Measurements from ENCODE around the gene RNF121.

RNF121 gene

GRCh38 chr11:72012091-72012630 is 83.3 kb downstream of the RNF121 start:
- Histone ChIP-seq H3K36me3 (ENCODE audit: control insufficient read depth in 2 of 2, insufficient read depth in 2 of 2, low read length in 2 of 2) (peaks cover 95 to 97% of the 10 kb centered on the region in 2 donors), H3K27me3 (ENCODE audit: control insufficient read depth in 2 of 2, insufficient read depth in 2 of 2, low read length in 2 of 2) (no peaks in the 10 kb centered on the region), H3K27ac (ENCODE audit: low read depth in 2 of 2, low read length in 2 of 2) (no peak overlapping the region), H3K9ac (ENCODE audit: low read depth in 1 of 2, low read length in 2 of 2) (no peak overlapping the region), H3K4me3 (ENCODE audit: low read length in 2 of 2) (no peak overlapping the region), H3K9me3 (ENCODE audit: control insufficient read depth in 2 of 2, low read length in 2 of 2) (no peaks in the 10 kb centered on the region), H3K4me1 (ENCODE audit: control insufficient read depth in 2 of 2, insufficient read depth in 2 of 2, low read length in 2 of 2) (no peaks in the 10 kb centered on the region)

GRCh38 chr11:72012897-72013721 is 84.3 kb downstream of the RNF121 start:
- Histone ChIP-seq H3K27ac (ENCODE audit: low read depth in 2 of 2, low read length in 2 of 2) (no peak overlapping the region), H3K9me3 (ENCODE audit: control insufficient read depth in 2 of 2, low read length in 2 of 2) (no peaks in the 10 kb centered on the region), H3K9ac (ENCODE audit: low read depth in 1 of 2, low read length in 2 of 2) (no peak overlapping the region), H3K4me3 (ENCODE audit: low read length in 2 of 2) (no peak overlapping the region), H3K27me3 (ENCODE audit: control insufficient read depth in 2 of 2, insufficient read depth in 2 of 2, low read length in 2 of 2) (no peaks in the 10 kb centered on the region), H3K4me1 (ENCODE audit: control insufficient read depth in 2 of 2, insufficient read depth in 2 of 2, low read length in 2 of 2) (no peaks in the 10 kb centered on the region), H3K36me3 (ENCODE audit: control insufficient read depth in 2 of 2, insufficient read depth in 2 of 2, low read length in 2 of 2) (peaks cover 96 to 97% of the 10 kb centered on the region in 2 donors)

DNA sequence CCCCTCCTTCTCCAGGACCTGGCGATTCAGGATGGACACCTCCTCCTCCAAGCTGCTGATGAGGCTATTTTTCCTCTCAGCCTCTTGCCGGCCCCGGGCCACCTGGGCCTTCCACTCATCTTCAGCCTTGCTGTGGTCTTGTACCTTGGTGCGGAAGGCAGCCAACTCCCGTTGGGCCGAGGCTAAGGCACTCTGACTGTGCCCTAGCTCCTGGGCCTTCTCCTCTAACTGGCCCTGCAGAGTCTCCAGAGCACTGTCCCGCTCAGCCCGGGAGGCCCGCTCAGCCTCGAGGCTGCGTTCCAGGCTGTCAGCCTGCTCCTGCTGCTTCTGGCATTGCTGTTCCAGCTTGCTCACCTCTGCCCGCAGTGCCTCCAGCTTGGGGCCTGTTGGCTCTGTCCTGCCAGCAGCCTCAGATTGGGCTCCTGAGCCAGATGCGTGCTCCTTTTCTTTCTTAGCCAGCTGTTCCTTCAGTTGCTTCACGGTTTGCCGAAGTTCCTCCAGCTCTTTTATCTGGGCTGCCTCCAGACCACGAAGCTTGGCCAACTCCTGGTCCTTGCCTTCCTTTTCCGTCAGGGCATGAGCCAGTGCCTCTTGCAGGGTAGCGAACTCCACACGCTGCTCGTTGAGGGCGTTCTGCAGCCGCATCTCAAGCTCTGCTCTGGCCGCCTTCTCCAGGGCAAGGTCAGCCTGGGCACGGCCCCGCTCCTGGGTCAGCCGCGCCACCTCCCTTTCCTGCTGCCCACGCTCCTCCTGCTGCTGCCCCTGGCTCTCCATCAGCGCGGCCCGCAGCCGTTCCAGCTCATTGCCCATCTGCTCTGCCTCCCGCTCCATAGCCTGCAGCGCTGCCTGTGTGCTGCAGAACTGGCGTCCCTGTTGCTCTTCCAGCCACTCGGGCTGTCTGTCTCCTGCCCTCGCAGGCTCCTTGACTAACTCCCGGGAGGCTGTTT is 85.2 kb downstream of the RNF121 start:
- Histone ChIP-seq H3K27ac (ENCODE audit: low read depth in 2 of 2, low read length in 2 of 2) (no peak overlapping the region), H3K36me3 (ENCODE audit: control insufficient read depth in 2 of 2, insufficient read depth in 2 of 2, low read length in 2 of 2) (peaks cover 98% of the 10 kb centered on the region in 2 donors), H3K4me1 (ENCODE audit: control insufficient read depth in 2 of 2, insufficient read depth in 2 of 2, low read length in 2 of 2) (no peaks in the 10 kb centered on the region), H3K27me3 (ENCODE audit: control insufficient read depth in 2 of 2, insufficient read depth in 2 of 2, low read length in 2 of 2) (no peaks in the 10 kb centered on the region), H3K4me3 (ENCODE audit: low read length in 2 of 2) (no peak overlapping the region), H3K9me3 (ENCODE audit: control insufficient read depth in 2 of 2, low read length in 2 of 2) (no peaks in the 10 kb centered on the region), H3K9ac (ENCODE audit: low read depth in 1 of 2, low read length in 2 of 2) (no peak overlapping the region)

- Histone ChIP-seq H3K9me3 (ENCODE audit: control insufficient read depth in 2 of 2, low read length in 2 of 2) (no peaks in the 10 kb centered on the region), H3K27ac (ENCODE audit: low read depth in 2 of 2, low read length in 2 of 2) (no peak overlapping the region), H3K9ac (ENCODE audit: low read depth in 1 of 2, low read length in 2 of 2) (no peak overlapping the region), H3K27me3 (ENCODE audit: control insufficient read depth in 2 of 2, insufficient read depth in 2 of 2, low read length in 2 of 2) (no peaks in the 10 kb centered on the region), H3K36me3 (ENCODE audit: control insufficient read depth in 2 of 2, insufficient read depth in 2 of 2, low read length in 2 of 2) (peaks cover 98% of the 10 kb centered on the region in 2 donors), H3K4me1 (ENCODE audit: control insufficient read depth in 2 of 2, insufficient read depth in 2 of 2, low read length in 2 of 2) (no peaks in the 10 kb centered on the region), H3K4me3 (ENCODE audit: low read length in 2 of 2) (no peak overlapping the region)
These were observed 86.0 kb downstream of the RNF121 start for GRCh38 chr11:72014761-72015320.

DNA sequence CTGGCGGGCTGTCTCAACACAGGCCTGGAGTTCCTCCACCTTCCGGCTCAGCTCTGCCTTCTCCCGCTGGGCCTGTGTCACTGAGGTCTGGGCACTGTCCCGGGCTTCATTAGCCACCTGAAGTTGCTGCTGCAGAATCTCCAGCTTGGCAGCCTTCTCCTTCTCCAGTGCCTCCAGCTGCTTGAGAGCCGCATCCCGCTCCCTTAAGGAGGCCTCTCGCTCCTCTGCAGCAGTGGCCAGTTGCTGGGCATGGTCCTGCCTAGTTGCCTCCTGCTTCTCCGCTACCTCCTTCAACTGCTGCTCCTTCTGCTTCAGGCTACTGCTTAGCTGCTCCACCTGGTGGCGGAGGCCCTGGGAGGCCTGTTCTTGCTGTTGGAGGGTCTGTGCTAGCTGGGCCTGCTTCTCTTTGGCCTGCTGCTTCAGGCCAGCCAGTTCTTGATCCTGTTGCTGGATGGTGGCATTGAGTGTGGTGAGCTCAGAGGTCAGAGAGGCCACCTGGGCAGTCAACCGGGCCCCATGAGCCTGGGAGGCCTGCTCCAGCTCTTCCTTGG is 86.7 kb downstream of the RNF121 start:
- H3K27ac ChIP-seq (ENCODE audit: low read depth in 2 of 2, low read length in 2 of 2), result no peak overlapping the region
- H3K9ac ChIP-seq (ENCODE audit: low read depth in 1 of 2, low read length in 2 of 2), result no peak overlapping the region
- H3K36me3 ChIP-seq (ENCODE audit: control insufficient read depth in 2 of 2, insufficient read depth in 2 of 2, low read length in 2 of 2), result peaks cover 98 to 99% of the 10 kb centered on the region in 2 donors
- no peaks in the 10 kb centered on the region for H3K4me1 ChIP-seq (ENCODE audit: control insufficient read depth in 2 of 2, insufficient read depth in 2 of 2, low read length in 2 of 2)
- H3K9me3 ChIP-seq (ENCODE audit: control insufficient read depth in 2 of 2, low read length in 2 of 2), result no peaks in the 10 kb centered on the region
- H3K4me3 ChIP-seq (ENCODE audit: low read length in 2 of 2), result no peak overlapping the region
- H3K27me3 ChIP-seq (ENCODE audit: control insufficient read depth in 2 of 2, insufficient read depth in 2 of 2, low read length in 2 of 2), result no peaks in the 10 kb centered on the region

- H3K9ac ChIP-seq (ENCODE audit: low read depth in 1 of 2, low read length in 2 of 2), result no peak overlapping the region
- peaks cover 94 to 98% of the 10 kb centered on the region in 2 donors for H3K36me3 ChIP-seq (ENCODE audit: control insufficient read depth in 2 of 2, insufficient read depth in 2 of 2, low read length in 2 of 2)
- no peaks in the 10 kb centered on the region for H3K27me3 ChIP-seq (ENCODE audit: control insufficient read depth in 2 of 2, insufficient read depth in 2 of 2, low read length in 2 of 2)
- H3K4me1 ChIP-seq (ENCODE audit: control insufficient read depth in 2 of 2, insufficient read depth in 2 of 2, low read length in 2 of 2), result no peaks in the 10 kb centered on the region
- H3K4me3 ChIP-seq (ENCODE audit: low read length in 2 of 2), result no peak overlapping the region
- H3K9me3 ChIP-seq (ENCODE audit: control insufficient read depth in 2 of 2, low read length in 2 of 2), result no peaks in the 10 kb centered on the region
- H3K27ac ChIP-seq (ENCODE audit: low read depth in 2 of 2, low read length in 2 of 2), result no peak overlapping the region
These were observed 89.3 kb downstream of the RNF121 start for GRCh38 chr11:72018171-72018570.

- no peak overlapping the region for H3K27ac ChIP-seq (ENCODE audit: low read depth in 2 of 2, low read length in 2 of 2)
- no peak overlapping the region for H3K9ac ChIP-seq (ENCODE audit: low read depth in 1 of 2, low read length in 2 of 2)
- H3K27me3 ChIP-seq (ENCODE audit: control insufficient read depth in 2 of 2, insufficient read depth in 2 of 2, low read length in 2 of 2), result no peaks in the 10 kb centered on the region
- H3K4me3 ChIP-seq (ENCODE audit: low read length in 2 of 2), result no peak overlapping the region
- no peaks in the 10 kb centered on the region for H3K9me3 ChIP-seq (ENCODE audit: control insufficient read depth in 2 of 2, low read length in 2 of 2)
- peaks cover 73 to 80% of the 10 kb centered on the region in 2 donors for H3K36me3 ChIP-seq (ENCODE audit: control insufficient read depth in 2 of 2, insufficient read depth in 2 of 2, low read length in 2 of 2)
- peaks cover 4 to 6% of the 10 kb centered on the region in 2 donors for H3K4me1 ChIP-seq (ENCODE audit: control insufficient read depth in 2 of 2, insufficient read depth in 2 of 2, low read length in 2 of 2)
These were observed 94.5 kb downstream of the RNF121 start for GRCh38 chr11:72023335-72023734.

DNA sequence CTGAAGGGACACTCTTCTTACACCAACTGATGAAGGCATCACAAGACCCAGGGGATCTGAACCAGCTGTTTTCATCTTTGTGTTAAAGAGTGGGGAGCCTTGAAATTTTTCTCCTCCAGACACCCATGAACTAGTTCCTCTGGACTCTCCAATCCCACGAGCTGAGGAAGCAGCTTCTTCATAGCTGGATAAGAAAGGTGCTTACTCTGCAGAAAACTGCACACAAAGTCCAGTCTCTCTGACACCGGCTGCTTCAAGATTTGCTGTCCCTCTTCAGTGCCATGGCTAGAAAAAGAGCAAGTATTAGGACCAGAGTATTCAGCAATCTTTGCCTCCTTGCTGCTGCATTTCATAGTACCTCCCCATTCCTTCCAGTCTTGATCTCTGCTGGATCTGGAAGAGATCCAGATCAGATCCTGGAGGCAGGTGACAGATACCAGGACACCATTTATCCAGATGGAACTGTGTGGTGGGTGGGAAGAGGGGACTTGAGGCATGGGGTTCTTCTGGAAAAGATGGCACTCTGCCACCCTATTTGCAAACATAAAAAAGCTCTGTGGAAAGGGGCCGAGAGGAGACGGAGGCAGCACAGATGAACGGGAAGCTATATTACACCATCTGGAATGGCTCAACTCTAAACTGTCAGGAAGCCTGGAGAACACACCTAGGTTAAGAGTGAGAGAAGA is 95.4 kb downstream of the RNF121 start:
- Histone ChIP-seq H3K27me3 (ENCODE audit: control insufficient read depth in 2 of 2, insufficient read depth in 2 of 2, low read length in 2 of 2) (no peaks in the 10 kb centered on the region), H3K36me3 (ENCODE audit: control insufficient read depth in 2 of 2, insufficient read depth in 2 of 2, low read length in 2 of 2) (peaks cover 73 to 80% of the 10 kb centered on the region in 2 donors), H3K9ac (ENCODE audit: low read depth in 1 of 2, low read length in 2 of 2) (no peak overlapping the region), H3K27ac (ENCODE audit: low read depth in 2 of 2, low read length in 2 of 2) (no peak overlapping the region), H3K9me3 (ENCODE audit: control insufficient read depth in 2 of 2, low read length in 2 of 2) (no peaks in the 10 kb centered on the region), H3K4me1 (ENCODE audit: control insufficient read depth in 2 of 2, insufficient read depth in 2 of 2, low read length in 2 of 2) (peaks cover 4 to 6% of the 10 kb centered on the region in 2 donors), H3K4me3 (ENCODE audit: low read length in 2 of 2) (no peak overlapping the region)

- peaks cover 59 to 68% of the 10 kb centered on the region in 2 donors for H3K36me3 ChIP-seq (ENCODE audit: control insufficient read depth in 2 of 2, insufficient read depth in 2 of 2, low read length in 2 of 2)
- no peak overlapping the region for H3K9ac ChIP-seq (ENCODE audit: low read depth in 1 of 2, low read length in 2 of 2)
- peaks cover 9 to 12% of the 10 kb centered on the region in 2 donors for H3K4me1 ChIP-seq (ENCODE audit: control insufficient read depth in 2 of 2, insufficient read depth in 2 of 2, low read length in 2 of 2)
- no peak overlapping the region for H3K4me3 ChIP-seq (ENCODE audit: low read length in 2 of 2)
- H3K27ac ChIP-seq (ENCODE audit: low read depth in 2 of 2, low read length in 2 of 2), result no peak overlapping the region
- no peaks in the 10 kb centered on the region for H3K27me3 ChIP-seq (ENCODE audit: control insufficient read depth in 2 of 2, insufficient read depth in 2 of 2, low read length in 2 of 2)
- H3K9me3 ChIP-seq (ENCODE audit: control insufficient read depth in 2 of 2, low read length in 2 of 2), result no peaks in the 10 kb centered on the region
These were observed 97.2 kb downstream of the RNF121 start for GRCh38 chr11:72026090-72026489.

All from mucosa of rectum (tissue), 2 donors.